Activated CD8-positive, alpha-beta T cell treated with anti-CD3 and anti-CD28 coated beads, Interleukin-2, amount 10 ng/mL, durations not matched to agents 7 days and 5 days (primary cell): ENCODE measurements around the gene MYO9A. TPM values are rescaled to one million over a fixed set of nuclear protein-coding genes. Genes with fewer than 3 reads are reported as not detected.
"Not testable (repeated sequence)": the region's sequence is repeated elsewhere in the genome, so short reads cannot be mapped to it uniquely, and the experiment has no call there.

Experiments
- ATAC-seq: fragments of 150-1000 bp; cut with Tn5 transposase; one replicate; pipeline ENCODE4 v1.10.0; 2021; ENCODE audit warnings: moderate library complexity
- CTCF ChIA-PET: fragments of 350-600 bp; sonication (Branson Sonifier 250); formaldehyde crosslinking; loops from one replicate; lab custom pipeline; 2021; ENCODE audit warnings: antibody characterized with exemption; lab: Charles Lee
- POLR2A ChIA-PET: fragments of 350-600 bp; sonication (Branson Sonifier 250); formaldehyde crosslinking; loops from one replicate; lab custom pipeline; 2021; ENCODE audit warnings: antibody characterized with exemption; lab: Charles Lee
- DNase-seq: peaks from one replicate; pipeline ENCODE4 v3.0.0-alpha.2; 2020
- H3K27ac Mint-ChIP-seq: one replicate; pipeline ENCODE4 v1.8.0; 2021; ENCODE audit warnings: mild to moderate bottlenecking, mixed read lengths
- H3K27me3 Mint-ChIP-seq: one replicate; pipeline ENCODE4 v1.8.0; 2021; ENCODE audit warnings: low read depth, mixed read lengths
- H3K36me3 Mint-ChIP-seq: one replicate; pipeline ENCODE4 v1.8.0; 2021; ENCODE audit warnings: low read depth, mixed read lengths
- H3K4me1 Mint-ChIP-seq: one replicate; pipeline ENCODE4 v1.8.0; 2021; ENCODE audit warnings: low read depth, mixed read lengths
- H3K4me3 Mint-ChIP-seq: one replicate; pipeline ENCODE4 v1.8.0; 2021; ENCODE audit warnings: mild to moderate bottlenecking, mixed read lengths
- H3K9me3 Mint-ChIP-seq: one replicate; pipeline ENCODE4 v1.8.0; 2022; ENCODE audit warnings: mixed read lengths; ENCODE audit not compliant: insufficient read depth
- total RNA-seq, 2 experiments: library from RNA; stranded (reverse); gene quantifications; one replicate each; pipeline ENCODE4 v1.2.3, GENCODE V29; 2021

The MYO9A gene
- total RNA-seq, 2 experiments from 2014 or later: 19.0 to 21.3 TPM

GRCh38 chr15:72033711-72034110, 84.2 kb downstream of the MYO9A start:
- Mint-ChIP-seq H3K4me1 (peaks cover 14% of the 10 kb centered on the region), H3K27me3 (no peaks in the 10 kb centered on the region), H3K27ac (no peak overlapping the region), H3K36me3 (peaks cover 8% of the 10 kb centered on the region), H3K4me3 (no peak overlapping the region), H3K9me3 (peaks cover 10% of the 10 kb centered on the region)
- POLR2A ChIA-PET: interaction anchor here (0.5 kb wide), 1 partner anchor 23 kb away, joined by 4 read pairs; no protein-coding TSS in a partner anchor
- ATAC-seq (no peak), DNase-seq (no peak)
- CTCF ChIA-PET: no interaction called here

GRCh38 chr15:72033285-72033684, 84.7 kb downstream of the MYO9A start:
- Mint-ChIP-seq H3K36me3 (peaks cover 5% of the 10 kb centered on the region), H3K4me3 (no peak overlapping the region), H3K27me3 (no peaks in the 10 kb centered on the region), H3K4me1 (peaks cover 14% of the 10 kb centered on the region), H3K27ac (no peak overlapping the region), H3K9me3 (peaks cover 10% of the 10 kb centered on the region)
- DNase-seq (no peak), ATAC-seq (no peak)
- ChIA-PET CTCF (no interaction called here), POLR2A (interaction anchor here (0.5 kb wide), 1 partner anchor 23 kb away, joined by 4 read pairs; no protein-coding TSS in a partner anchor)

GRCh38 chr15:72021604-72022003, 96.3 kb downstream of the MYO9A start:
- DNase-seq (no peak), ATAC-seq (no peak)
- Mint-ChIP-seq H3K4me1 (no peaks in the 10 kb centered on the region), H3K9me3 (peaks cover 5% of the 10 kb centered on the region), H3K36me3 (peaks cover 8% of the 10 kb centered on the region), H3K27me3 (no peaks in the 10 kb centered on the region), H3K4me3 (no peak overlapping the region), H3K27ac (no peak overlapping the region)
- ChIA-PET CTCF (no interaction called here), POLR2A (no interaction called here)

DNA sequence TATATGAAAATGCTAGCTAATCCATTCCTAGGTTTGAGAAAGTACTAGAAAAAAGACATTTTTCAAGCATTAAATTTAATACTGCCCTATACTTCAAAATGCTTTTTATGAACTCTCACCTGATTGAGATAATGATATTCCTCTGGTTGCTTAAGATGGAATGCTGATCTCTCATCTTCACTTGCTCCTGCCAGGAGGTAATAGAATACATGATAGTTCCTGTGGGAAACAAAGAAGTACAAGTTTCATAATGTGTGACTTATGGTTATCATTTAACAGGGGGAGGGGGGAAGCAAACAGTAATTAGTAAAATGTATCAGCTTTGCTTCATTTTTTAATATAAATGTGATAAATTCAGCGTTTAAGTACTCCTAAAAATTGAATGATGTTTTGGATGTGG, 97.2 kb downstream of the MYO9A start:
- POLR2A ChIA-PET: no interaction called here

DNA sequence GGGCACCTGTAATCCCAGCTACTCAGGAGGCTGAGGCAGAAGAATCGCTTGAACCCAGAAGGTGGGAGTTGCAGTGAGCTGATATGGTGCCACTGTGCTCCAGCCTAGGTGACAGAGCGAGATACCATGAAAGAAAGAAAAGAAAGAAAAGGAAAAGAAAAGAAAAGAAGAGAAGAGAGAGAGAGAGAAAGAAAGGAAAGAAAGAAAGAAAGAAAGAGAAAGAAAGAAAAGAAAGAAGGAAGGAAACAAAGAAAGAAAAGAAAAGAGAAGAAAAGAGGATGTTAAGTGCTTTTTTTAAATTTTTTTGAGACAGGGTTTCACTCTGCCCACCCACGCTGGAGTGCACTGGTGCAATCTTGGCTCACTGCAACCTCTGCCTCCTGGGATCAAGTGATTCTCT, 103.4 kb downstream of the MYO9A start:
- ATAC-seq, H3K36me3 Mint-ChIP-seq, DNase-seq, POLR2A ChIA-PET, H3K27ac Mint-ChIP-seq, H3K27me3 Mint-ChIP-seq, H3K4me1 Mint-ChIP-seq, H3K9me3 Mint-ChIP-seq, CTCF ChIA-PET, H3K4me3 Mint-ChIP-seq: not testable (repeated sequence)

More for the DNA sequence above, 97.2 kb downstream of the MYO9A start:
- peaks cover 5% of the 10 kb centered on the region for H3K9me3 Mint-ChIP-seq
- CTCF ChIA-PET: no interaction called here
- peaks cover 8% of the 10 kb centered on the region for H3K36me3 Mint-ChIP-seq
- H3K4me3 Mint-ChIP-seq: no peak overlapping the region
- no peaks in the 10 kb centered on the region for H3K27me3 Mint-ChIP-seq
- no peaks in the 10 kb centered on the region for H3K4me1 Mint-ChIP-seq
- no peak overlapping the region for H3K27ac Mint-ChIP-seq
- ATAC-seq (no peak), DNase-seq (no peak)

- Mint-ChIP-seq H3K27me3 (no peaks in the 10 kb centered on the region), H3K9me3 (no peaks in the 10 kb centered on the region), H3K27ac (no peak overlapping the region), H3K4me3 (no peak overlapping the region), H3K36me3 (no peaks in the 10 kb centered on the region), H3K4me1 (no peaks in the 10 kb centered on the region)
- ChIA-PET CTCF (no interaction called here), POLR2A (no interaction called here)
- DNase-seq: no peak
- no peak for ATAC-seq
Observed at GRCh38 chr15:72013703-72014102, 104.2 kb downstream of the MYO9A start.

DNA sequence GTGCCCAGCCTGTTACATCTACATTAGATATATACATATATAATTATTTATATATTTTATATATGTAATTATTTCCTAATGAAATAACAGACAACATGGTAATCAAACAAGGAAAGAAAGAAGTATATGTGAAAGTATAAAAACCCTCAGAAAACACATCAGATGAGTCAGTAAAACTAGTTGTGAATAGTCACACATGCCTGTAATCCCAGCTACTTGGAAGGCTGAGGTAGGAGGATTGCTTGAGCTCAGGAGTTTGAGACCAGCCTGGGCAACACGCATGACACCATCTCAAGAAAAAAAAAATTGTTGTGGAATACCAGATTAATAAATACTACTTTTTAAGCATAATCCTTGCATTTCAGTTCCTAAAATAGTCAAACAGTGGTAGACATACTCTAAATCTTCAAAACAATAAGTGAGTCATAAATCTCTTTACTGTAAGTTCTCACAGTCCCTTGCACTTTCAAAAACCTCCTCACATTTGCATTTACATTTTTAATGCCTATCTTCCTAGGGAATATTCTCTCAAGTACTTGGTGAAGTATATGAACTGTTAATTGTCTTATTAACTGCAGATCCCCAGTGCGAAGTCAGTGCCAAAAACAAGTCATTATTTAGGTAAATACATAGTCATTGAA, 106.5 kb downstream of the MYO9A start:
- Mint-ChIP-seq H3K4me3 (no peak overlapping the region), H3K9me3 (no peaks in the 10 kb centered on the region), H3K4me1 (no peaks in the 10 kb centered on the region), H3K27ac (no peak overlapping the region), H3K36me3 (peaks cover 2% of the 10 kb centered on the region), H3K27me3 (no peaks in the 10 kb centered on the region)
- DNase-seq (no peak), ATAC-seq (no peak)
- ChIA-PET POLR2A (no interaction called here), CTCF (no interaction called here)

DNA sequence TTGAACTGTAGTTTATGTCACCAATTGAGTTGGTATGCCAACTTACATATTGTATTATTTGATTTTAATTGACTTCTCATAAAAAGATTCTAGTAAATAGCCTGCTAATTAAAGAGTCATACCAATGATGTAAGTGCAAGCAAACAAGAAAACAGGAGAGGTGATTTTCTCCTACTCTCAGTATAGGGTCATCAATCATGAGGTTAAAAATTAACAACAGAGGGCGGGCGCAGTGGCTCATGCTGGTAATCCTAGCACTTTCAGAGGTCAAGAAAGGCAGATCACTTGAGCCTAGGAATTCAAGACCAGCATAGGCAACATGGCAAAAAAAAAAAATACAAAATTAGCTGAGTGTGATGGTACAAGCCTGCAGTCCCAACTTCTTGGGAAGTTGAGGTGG, 108.7 kb downstream of the MYO9A start:
- ChIA-PET CTCF (no interaction called here), POLR2A (no interaction called here)
- DNase-seq: no peak
- no peak overlapping the region for H3K27ac Mint-ChIP-seq
- H3K27me3 Mint-ChIP-seq: no peaks in the 10 kb centered on the region
- no peak overlapping the region for H3K4me3 Mint-ChIP-seq
- H3K4me1 Mint-ChIP-seq: peaks cover 6% of the 10 kb centered on the region
- no peaks in the 10 kb centered on the region for H3K9me3 Mint-ChIP-seq
- H3K36me3 Mint-ChIP-seq: peaks cover 2% of the 10 kb centered on the region
- no peak for ATAC-seq

DNA sequence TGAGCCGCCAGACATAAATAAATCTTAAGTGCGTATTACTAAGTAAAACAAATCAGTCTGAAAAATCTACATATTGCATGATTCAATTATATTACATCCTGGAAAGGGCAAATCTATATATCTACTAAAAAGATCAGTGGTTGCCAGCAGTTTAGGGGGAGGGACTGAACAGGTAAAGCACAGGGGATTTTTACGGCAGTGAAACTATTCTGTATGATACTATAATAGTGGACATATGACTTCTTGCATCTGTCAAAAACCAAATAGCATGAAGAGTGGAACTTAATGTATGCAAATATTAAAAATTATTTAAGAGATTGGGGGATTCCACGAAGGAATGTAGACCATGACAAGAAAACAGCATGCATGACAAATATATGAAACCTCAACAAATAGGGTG, 111.6 kb downstream of the MYO9A start:
- Mint-ChIP-seq H3K36me3 (peaks cover 2% of the 10 kb centered on the region), H3K4me1 (peaks cover 6% of the 10 kb centered on the region), H3K27me3 (no peaks in the 10 kb centered on the region), H3K4me3 (no peak overlapping the region), H3K27ac (no peak overlapping the region), H3K9me3 (no peaks in the 10 kb centered on the region)
- CTCF ChIA-PET: no interaction called here
- ATAC-seq (no peak), DNase-seq (no peak)
- POLR2A ChIA-PET: no interaction called here

DNA sequence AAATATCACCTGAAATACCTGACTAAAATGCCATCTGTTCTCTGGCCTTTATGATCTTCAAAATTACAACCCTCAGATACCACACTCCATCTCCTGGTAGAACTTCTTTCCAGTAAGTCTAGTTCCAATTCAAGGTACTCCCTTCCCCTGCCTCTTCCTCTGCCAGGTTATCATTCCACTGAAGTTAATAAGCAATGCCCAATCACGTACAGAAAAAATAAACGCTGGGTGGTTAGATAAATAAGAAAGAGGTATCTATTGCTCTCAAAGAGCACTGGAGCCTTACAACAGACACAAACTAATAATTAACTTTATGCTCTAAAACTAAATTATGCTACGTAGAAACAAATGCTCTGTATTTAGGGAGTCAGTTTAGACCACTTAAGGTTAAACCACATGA, 112.5 kb downstream of the MYO9A start:
- ChIA-PET POLR2A (no interaction called here), CTCF (no interaction called here)
- Mint-ChIP-seq H3K27ac (no peak overlapping the region), H3K4me1 (peaks cover 6% of the 10 kb centered on the region), H3K9me3 (no peaks in the 10 kb centered on the region), H3K36me3 (peaks cover 2% of the 10 kb centered on the region), H3K27me3 (no peaks in the 10 kb centered on the region), H3K4me3 (no peak overlapping the region)
- ATAC-seq (no peak), DNase-seq (no peak)

- Mint-ChIP-seq H3K9me3 (no peaks in the 10 kb centered on the region), H3K27me3 (no peaks in the 10 kb centered on the region), H3K4me1 (no peaks in the 10 kb centered on the region), H3K27ac (no peak overlapping the region), H3K36me3 (peaks cover 15% of the 10 kb centered on the region), H3K4me3 (no peak overlapping the region)
- DNase-seq: no peak
- CTCF ChIA-PET: no interaction called here
- POLR2A ChIA-PET: no interaction called here
- no peak for ATAC-seq
Observed at GRCh38 chr15:71999807-72000206, 118.1 kb downstream of the MYO9A start.

DNA sequence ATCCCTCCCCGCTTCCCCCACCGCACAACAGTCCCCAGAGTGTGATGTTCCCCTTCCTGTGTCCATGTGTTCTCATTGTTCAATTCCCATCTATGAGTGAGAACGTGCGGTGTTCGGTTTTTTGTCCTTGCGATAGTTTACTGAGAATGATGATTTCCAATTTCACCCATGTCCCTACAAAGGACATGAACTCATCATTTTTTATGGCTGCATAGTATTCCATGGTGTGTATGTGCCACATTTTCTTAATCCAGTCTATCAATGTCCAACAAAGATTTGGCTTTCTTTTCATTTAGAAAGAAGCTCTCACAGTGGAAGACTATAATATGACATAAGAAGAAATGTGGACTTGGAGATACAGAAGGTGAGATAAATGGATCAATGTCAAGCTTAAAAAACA, 119.2 kb downstream of the MYO9A start:
- ATAC-seq, H3K4me3 Mint-ChIP-seq, DNase-seq, H3K9me3 Mint-ChIP-seq, H3K4me1 Mint-ChIP-seq, H3K27ac Mint-ChIP-seq, H3K27me3 Mint-ChIP-seq: not testable (repeated sequence)
- peaks cover 15% of the 10 kb centered on the region for H3K36me3 Mint-ChIP-seq
- ChIA-PET POLR2A (interaction anchor here (0.6 kb wide), 1 partner anchor 11 kb away, joined by 3 read pairs; no protein-coding TSS in a partner anchor), CTCF (interaction anchor here (0.9 kb wide), 1 partner anchor 26 kb away, joined by 3 read pairs; no protein-coding TSS in a partner anchor)

GRCh38 chr15:71997691-71998090, 120.3 kb downstream of the MYO9A start:
- Mint-ChIP-seq H3K4me1 (no peaks in the 10 kb centered on the region), H3K9me3 (no peaks in the 10 kb centered on the region), H3K27me3 (no peaks in the 10 kb centered on the region), H3K36me3 (peaks cover 15% of the 10 kb centered on the region), H3K4me3 (no peak overlapping the region), H3K27ac (no peak overlapping the region)
- ChIA-PET CTCF (no interaction called here), POLR2A (no interaction called here)
- no peak for ATAC-seq
- DNase-seq: no peak
